NCI-H1694 treated with DMSO at 0.1 percent for 48 hours (cell line): ENCODE data around the gene NANOS2.

Experiments
- DNase-seq: peaks from one replicate; lab custom pipeline; 2025; lab: John Stamatoyannopoulos, UW

NANOS2 gene

DNA sequence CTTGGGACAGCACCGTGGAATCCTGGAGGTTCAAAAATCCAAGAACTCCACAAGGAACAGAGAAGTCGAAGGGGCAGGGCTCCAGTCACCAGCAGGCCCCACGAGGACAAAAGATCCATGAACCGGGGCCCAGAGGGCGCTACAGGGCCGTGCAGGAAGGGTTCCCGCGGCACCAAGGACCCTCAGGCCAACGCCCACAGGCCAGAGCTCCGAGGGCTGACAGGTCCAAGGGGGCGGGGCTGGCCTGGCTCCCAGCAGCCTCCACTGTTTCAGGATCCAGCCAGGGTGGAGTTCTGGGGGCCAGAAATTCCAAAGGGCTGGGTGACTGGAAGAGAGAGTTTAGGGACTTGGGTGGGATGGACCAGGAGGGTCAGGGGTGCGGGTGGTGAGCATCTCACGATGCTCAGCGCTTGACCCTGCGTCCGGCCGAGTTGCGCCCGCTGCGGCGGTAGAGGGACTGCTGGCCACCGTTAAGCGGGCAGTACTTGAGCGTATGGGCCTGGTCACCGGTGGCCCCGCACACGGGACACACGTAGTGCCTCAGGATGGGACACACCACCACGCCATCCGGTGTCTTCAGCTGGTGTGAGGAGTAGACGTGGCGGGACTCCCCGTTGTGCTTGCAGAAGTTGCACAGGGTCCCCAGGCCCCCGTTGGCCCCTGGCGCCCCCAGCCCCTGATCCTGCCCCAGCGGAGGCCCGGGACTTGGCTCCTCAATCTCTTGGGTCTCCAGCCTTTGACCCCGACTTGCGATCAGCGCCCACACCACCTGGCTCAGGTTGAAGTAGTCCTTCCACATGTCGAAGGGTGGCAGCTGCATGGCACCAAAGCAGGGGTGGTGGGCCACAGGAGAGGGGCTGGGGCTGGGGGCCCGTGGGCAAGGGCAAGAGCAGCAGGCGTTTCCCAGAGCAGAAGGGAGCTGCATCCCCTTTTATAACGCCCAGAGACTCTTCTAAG, at the start of gene NANOS2:
TSS of gene NANOS2 (minus strand) at position 905 of the 957 bp plus-strand sequence. CDS start at position 820, 85 bp downstream.
- no peak for DNase-seq

- DNase-seq: no peak
These were observed 47.4 kb upstream of the NANOS2 start for GRCh38 chr19:45962021-45962420.

- no peak for DNase-seq
These were observed 46.1 kb upstream of the NANOS2 start for GRCh38 chr19:45960595-45961235.

DNA sequence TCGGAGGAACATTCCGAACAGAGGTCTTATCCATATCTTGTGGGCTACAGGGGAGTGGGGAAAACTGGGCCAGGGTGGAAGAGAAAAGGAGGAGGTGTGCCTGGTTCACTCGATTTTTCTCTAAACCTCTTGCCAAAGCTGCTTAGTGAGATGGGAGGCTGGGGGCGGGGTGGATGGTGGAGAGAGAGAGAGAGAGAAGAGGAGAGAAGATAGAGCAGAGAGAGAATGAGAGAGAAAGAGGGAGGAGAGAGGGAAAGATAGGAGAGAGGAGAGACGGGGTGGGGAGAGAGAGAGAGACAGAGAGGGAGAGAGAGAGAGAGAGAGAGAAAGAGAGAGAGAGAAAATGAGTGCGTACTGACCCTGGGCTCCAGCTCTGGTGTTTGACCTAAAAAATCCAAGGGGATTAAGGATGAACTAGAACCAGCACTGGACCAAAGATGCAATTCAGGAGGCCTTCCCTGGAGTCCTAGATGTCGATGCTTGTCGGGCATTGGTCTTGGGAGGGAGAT, 45.0 kb upstream of the NANOS2 start:
- DNase-seq: no peak

DNA sequence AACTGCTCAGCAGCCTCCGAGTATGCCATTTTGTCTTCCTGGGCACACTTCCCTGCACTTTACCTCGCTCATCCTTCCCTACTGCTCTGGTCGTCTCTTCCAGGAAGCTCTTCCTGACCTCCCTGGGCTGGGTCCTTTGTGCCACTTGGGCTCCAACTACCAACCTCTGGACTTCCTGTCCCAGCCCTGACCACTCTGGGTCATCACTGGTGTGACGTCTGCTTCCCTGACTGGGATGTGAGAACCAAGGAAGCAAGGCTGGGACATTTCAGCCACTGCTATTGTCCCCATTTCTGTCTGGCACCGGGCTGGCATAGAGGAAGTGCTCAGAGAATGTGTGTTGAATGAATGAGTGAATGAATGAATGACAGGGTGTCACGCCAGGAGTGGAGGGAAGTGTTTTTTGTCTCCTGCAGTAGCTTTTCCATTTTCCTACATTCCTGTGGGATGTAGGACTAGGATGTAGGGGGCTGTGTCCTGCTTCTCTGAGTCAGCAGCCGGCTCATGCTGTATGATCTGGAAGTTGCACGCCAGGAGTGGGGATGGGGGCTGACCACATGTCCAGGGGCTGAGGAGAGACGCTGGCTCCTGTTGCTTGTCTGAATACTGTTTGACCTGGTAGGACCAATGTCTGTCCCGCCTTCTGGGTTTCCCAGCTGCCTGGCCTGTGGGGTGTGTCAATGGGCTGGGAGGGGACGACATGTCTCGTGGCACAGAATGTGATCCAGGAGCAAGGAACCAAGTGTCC, 44.4 kb upstream of the NANOS2 start:
- no peak for DNase-seq

GRCh38 chr19:45958320-45958719, 43.7 kb upstream of the NANOS2 start:
- DNase-seq: no peak

DNA sequence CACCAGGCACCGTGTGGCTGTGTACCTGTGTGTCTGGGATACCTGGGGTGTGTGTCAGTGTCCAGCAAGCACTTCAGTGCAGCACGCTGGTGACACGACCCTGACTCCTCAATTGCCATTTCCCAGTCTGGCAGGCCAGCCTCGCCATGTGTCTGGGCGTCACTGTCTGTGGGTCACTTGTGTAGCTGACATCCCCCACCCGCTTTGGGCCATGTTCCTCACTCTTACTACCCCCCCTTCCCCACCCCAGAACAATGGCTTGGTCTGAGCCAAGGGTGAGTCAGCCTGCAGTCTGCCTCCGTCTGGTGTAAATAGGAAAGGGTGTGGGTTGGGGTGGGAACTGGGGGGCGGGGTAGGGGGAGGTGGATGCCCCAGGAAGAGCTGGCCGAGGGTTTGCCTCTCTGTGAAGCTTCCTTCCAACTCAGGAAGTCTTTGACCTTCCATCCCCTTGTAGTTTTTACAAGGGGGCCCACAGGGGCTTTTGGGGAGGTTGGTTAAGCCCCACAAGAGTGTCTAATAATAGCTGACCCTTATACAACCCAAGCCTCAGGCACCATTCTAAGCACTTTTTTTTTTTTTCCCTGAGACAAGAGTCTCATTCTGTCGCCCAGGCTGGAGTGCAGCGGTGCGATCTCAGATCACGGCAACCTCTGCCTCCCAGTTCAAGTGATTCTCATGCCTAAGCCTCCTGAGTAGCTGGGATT, 41.5 kb upstream of the NANOS2 start:
- no peak for DNase-seq

GRCh38 chr19:45954156-45954555, 39.6 kb upstream of the NANOS2 start:
- no peak for DNase-seq

GRCh38 chr19:45953676-45954075, 39.1 kb upstream of the NANOS2 start:
- no peak for DNase-seq

DNA sequence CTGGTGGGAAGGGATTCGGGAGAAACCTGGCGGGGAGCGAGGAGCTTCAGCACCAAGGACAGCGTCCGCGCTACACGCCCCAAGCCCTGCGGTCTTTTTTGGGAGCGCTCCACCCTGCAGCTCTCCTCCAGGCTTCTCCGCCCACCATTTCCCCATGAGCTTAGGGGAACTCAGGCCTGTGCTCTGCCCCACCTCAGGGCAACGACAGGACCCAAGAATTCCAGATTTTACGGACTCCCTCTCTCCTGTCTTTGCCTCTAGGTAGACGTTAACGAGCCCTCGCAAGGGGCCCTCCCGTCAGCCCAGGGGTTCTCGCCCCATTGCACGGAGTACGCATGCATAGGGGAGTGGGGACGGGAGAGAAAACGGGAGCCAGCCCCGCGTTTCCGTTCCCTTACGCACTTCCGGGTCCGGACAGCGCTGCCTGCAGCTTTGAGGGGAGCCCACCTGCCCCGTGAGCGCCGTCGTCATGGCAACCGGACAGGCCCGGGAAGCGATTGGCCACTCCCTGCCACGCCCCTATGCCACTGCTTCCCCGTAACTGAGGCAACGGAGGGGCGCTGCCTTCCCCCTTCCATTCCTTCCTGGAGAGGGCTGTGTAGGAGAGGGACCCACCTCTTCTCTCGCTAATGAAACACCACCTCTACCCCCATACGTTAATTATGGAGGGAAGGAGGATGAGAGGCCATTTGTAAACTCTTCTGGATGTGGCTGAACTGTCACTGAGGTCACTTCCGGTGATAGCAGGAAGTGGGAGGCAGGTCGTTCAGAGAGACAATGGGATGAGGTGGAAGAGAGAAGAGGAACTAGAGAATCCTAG, 38.3 kb upstream of the NANOS2 start:
- no peak for DNase-seq

DNA sequence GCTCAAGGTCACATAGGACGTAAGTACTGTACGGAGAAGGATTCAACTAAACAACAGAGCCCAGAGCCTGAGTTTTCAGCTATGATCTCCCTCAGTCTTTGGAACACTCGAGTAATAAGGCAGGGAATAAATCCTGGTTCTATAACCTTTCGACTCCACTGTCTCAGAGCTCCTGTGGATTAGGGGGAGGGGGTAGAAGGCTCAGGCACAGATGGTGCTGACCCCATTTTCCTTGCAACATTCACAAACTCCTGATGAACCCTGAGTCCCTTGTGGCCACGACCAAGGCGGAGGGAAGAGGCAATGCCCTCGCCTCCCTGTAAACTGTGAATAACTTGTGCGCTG, 37.7 kb upstream of the NANOS2 start:
- no peak for DNase-seq

- no peak for DNase-seq
These were observed 33.3 kb upstream of the NANOS2 start for GRCh38 chr19:45947926-45948325.

DNA sequence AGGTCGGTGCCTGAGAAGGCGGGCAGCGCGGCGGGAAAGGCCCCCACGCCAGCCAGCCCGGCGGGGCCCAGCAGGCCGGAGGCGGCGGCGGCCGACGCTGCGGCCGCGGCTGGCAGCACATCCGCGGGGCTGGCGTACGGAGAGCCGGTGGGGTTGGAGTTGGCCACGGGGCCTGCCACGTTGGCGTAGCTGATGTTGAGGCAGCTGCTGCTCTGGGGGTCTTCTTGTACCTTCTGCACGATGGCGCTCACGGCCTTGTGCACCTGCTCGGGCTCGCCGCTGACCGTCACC, 25.9 kb upstream of the NANOS2 start:
- DNase-seq: no peak

DNA sequence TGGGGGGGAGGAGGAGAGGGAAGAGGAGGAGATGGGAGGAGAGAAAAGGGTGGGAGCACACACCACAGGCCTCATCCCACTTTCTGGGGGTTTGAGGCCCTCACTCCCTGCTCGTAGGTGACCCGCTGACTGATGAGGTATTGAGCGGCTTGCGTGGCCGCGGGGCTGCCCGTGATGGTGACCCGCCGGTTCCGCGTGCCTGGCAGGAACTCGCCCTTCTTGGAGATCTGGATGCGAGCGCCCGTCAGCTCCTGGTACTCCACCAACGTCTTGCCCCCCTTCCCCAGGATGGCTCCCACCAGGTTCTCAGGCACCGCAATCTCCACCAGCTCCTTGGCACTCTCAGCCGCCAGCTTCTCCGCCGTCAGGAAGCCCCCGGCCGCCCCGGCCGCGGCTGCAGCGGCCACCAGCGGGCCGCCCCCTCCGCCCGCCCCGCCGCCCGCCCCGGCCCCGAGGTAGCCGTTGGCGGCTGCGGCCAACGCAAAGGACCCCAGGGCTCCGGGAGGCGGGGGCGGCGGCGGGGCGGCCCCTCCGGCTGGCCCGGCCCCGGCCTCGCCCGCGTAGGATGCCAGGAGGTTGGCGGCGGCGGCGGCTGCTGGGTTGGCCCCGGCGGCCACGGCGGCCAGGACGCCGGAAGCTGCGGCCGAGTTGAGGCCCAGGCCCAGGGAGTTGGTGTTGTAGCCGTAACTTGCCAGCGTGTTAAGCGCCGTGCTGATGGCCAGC, 25.4 kb upstream of the NANOS2 start:
- DNase-seq: no peak

DNA sequence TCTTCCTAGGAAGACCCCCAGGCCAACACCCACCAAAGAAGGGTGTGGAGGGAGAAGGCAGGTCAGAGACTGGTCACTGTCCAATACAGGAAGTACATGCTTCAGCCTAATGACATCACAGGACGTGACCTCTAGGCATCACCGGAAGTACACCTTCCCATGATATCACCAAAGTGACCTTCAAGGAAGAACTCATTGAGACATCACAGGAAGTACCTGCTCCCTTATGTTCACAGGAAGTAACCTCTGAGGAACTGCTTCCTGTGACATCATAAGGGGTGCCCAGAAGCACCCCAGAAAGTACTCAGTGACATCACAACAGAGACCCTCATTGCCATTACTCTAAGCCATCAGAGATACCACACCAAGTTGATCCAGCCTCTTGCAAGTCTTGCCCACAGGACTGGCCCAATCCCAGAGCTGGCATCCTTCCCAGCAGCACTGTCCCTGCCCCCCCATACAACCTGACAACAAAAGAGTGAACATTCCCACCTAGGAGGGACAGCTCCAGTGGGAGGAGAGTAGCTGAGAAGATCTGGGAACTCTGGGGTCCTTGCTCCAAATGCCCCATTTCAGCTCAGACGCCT, 24.2 kb upstream of the NANOS2 start:
- DNase-seq: no peak

GRCh38 chr19:45935267-45935666, 20.7 kb upstream of the NANOS2 start:
- DNase-seq: no peak

DNA sequence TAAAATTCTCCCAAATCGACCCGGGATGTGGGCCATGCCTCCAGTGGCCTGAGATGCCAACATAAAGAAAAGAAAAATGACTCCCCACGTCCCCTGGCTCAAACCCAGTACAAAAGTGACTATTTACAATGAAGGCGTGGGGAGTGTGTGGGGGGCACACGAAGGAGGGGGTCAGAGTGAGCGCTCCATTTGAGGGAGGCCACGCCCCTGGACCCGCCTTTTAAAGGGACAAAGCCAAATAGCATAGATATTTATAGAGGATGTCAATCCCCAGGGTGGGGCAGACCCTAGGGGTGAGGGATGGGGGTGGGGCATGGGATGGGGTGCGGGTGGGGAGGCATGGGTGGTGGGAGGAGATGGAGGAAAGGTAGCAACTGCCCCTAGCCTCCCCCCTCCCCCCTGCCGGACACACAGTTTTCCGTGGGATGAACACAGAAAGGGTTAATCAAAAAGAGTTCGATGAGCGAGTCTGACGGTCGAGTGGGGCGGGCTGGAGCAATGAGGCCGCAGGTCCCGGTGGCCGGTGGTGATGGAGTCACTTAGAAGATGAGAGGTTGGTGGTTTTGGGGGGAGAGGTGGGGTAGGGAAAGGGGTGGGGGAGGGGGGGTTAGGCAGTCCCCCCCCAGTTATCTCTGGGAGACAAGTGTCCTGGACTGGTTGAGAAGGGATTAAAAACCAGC, 20.1 kb upstream of the NANOS2 start:
- no peak for DNase-seq

DNA sequence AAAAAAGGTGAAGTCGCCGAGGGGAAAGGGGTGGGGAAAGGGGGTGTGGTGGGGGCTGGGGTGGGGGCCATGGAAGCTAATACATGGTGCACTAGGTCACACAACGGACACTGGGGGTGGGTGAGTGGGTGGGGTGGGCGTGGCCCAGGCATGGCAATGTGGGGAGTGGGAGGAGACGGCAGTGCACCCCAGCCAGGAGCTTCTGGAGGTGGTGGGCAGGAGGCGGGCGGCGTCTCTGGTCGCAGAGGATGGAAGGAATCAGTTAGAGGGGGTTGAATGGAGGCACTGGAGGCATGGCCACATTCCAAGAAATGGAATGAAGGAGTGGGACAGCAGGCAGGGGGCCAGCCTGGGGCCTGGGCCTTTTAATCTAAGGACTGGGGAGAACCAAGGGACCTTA, 19.2 kb upstream of the NANOS2 start:
- no peak for DNase-seq

- no peak for DNase-seq
These were observed 16.5 kb upstream of the NANOS2 start for GRCh38 chr19:45931055-45931454.

DNA sequence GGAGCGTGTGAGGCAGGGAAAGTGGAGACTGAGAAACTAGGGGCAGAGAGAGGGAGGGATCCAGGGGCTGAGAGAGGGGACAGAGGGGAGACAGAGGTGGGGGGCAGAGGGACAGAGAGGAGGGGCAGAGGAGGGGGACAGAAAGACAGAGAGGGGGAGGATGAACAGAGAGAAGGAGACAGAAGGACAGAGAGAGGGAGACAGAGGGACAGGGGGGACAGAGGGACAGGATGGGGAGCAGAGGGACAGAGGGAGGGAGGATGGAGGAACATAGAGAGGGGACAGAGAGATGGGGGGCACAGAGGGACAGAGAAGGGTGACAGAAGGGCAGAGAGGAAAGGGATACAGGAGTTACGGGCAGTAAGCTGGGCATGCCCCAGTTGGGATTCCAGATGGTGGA, 14.7 kb upstream of the NANOS2 start:
- DNase-seq: no peak
